Globus pallidus (tissue), 1 donor: ENCODE measurements around the gene SMC1A.
A peak's percentile ranks its signal among the peaks of the same experiment; 100 is the strongest.
"Not testable (repeated sequence)": the region's sequence is repeated elsewhere in the genome, so short reads cannot be mapped to it uniquely, and the experiment has no call there.

Experiments
- DNase-seq: peaks from one replicate; pipeline ENCODE4 v3.0.0-alpha.2; 2015; ENCODE audit warnings: low spot score

The SMC1A gene

GRCh38 chrX:53422861-53423306, 430 bp upstream of the SMC1A start, which contains the start of gene RIBC1:
TSS of gene RIBC1 (plus strand) at chrX:53422873. CDS start at chrX:53426277, 3,404 bp downstream.
- no peak for DNase-seq

GRCh38 chrX:53421772-53422085, 725 bp downstream of the SMC1A start:
- no peak for DNase-seq

- no peak for DNase-seq
Measured at GRCh38 chrX:53421125-53421524, 1.3 kb downstream of the SMC1A start.

- DNase-seq, result not testable (repeated sequence)
Measured at GRCh38 chrX:53420351-53420750, 2.1 kb downstream of the SMC1A start.

- no peak for DNase-seq
Measured at GRCh38 chrX:53412446-53412845, 10.0 kb downstream of the SMC1A start.

- DNase-seq, result no peak
Measured at GRCh38 chrX:53403535-53403934, 18.9 kb downstream of the SMC1A start.

- DNase-seq, result no peak
Measured at GRCh38 chrX:53398216-53398615, 24.2 kb downstream of the SMC1A start.

- DNase-seq, result no peak
Measured at GRCh38 chrX:53395605-53396298, 26.7 kb downstream of the SMC1A start.

GRCh38 chrX:53383376-53384076, 38.9 kb downstream of the SMC1A start:
- DNase-seq, result no peak

GRCh38 chrX:53379747-53380146, 42.7 kb downstream of the SMC1A start:
- no peak for DNase-seq

GRCh38 chrX:53379008-53379710, 43.3 kb downstream of the SMC1A start:
- DNase-seq, result no peak

- DNase-seq, result no peak
Measured at GRCh38 chrX:53377464-53377863, 45.0 kb downstream of the SMC1A start.

GRCh38 chrX:53376888-53377287, 45.6 kb downstream of the SMC1A start:
- no peak for DNase-seq

GRCh38 chrX:53374923-53375322, 47.5 kb downstream of the SMC1A start:
- DNase-seq, result no peak

- peak; percentile 15 for DNase-seq
Measured at GRCh38 chrX:53374222-53374820, 48.1 kb downstream of the SMC1A start.

- DNase-seq, result no peak
Measured at GRCh38 chrX:53373307-53373706, 49.1 kb downstream of the SMC1A start.

GRCh38 chrX:53366454-53366853, 56.0 kb downstream of the SMC1A start:
- DNase-seq, result not testable (repeated sequence)

- no peak for DNase-seq
Measured at GRCh38 chrX:53362449-53362848, 60.0 kb downstream of the SMC1A start.

- DNase-seq, result no peak
Measured at GRCh38 chrX:53357799-53358530, 64.5 kb downstream of the SMC1A start.

GRCh38 chrX:53356186-53356585, 66.3 kb downstream of the SMC1A start:
- no peak for DNase-seq

- no peak for DNase-seq
Measured at GRCh38 chrX:53354669-53355068, 67.8 kb downstream of the SMC1A start.

GRCh38 chrX:53347948-53348347, 74.5 kb downstream of the SMC1A start:
- DNase-seq, result no peak
